OCI-LY7 (cell line): ENCODE data around the gene OR2T8. TPM values are rescaled to one million over a fixed set of nuclear protein-coding genes. Genes with fewer than 3 reads are reported as not detected.

Experiments
- BruUV-seq: library from RNA; stranded (reverse); fragments of 400-500 nt; replicated peaks from 2 replicates; lab custom pipeline; 2021; lab: Mats Ljungman, UMichigan
- CTCF ChIA-PET: fragments of 300-600 bp; sonication (Branson Sonifier 250); formaldehyde crosslinking; loops from one replicate; lab custom pipeline; 2022; ENCODE audit warnings: antibody characterized with exemption; ENCODE audit not compliant: unreplicated experiment; lab: Charles Lee
- POLR2A ChIA-PET: fragments of 300-600 bp; sonication (Branson Sonifier 250); formaldehyde crosslinking; loops from one replicate; lab custom pipeline; 2022; ENCODE audit warnings: antibody characterized with exemption; lab: Charles Lee
- DNase-seq: peaks from one replicate; pipeline ENCODE4 v3.0.0-alpha.2; 2015; ENCODE audit warnings: low spot score
- H2AFZ ChIP-seq: fragments of 200-600 bp; sonication (generic), shearing (Covaris generic); 2 replicates; pipeline ENCODE4 v1.6.1; 2014; ENCODE audit warnings: mild to moderate bottlenecking, antibody characterized with exemption, low read length, moderate library complexity
- H3K27ac ChIP-seq: fragments of 200-600 bp; sonication (generic); 2 replicates; pipeline ENCODE4 v1.5.1; 2014; ENCODE audit warnings: mixed run types, low read depth, mild to moderate bottlenecking, moderate library complexity, low read length, inconsistent platforms; ENCODE audit not compliant: poor library complexity, severe bottlenecking
- H3K36me3 ChIP-seq: fragments of 200-600 bp; sonication (generic); 2 replicates; pipeline ENCODE4 v1.6.1; 2014; ENCODE audit warnings: mild to moderate bottlenecking, antibody characterized with exemption, low read length, moderate library complexity, mixed read lengths; ENCODE audit not compliant: insufficient read depth
- H3K4me1 ChIP-seq: fragments of 200-600 bp; sonication (generic); 2 replicates; pipeline ENCODE4 v1.5.1; 2014; ENCODE audit warnings: mild to moderate bottlenecking, low read length; ENCODE audit not compliant: insufficient read depth, poor library complexity, severe bottlenecking
- H3K4me2 ChIP-seq: fragments of 200-600 bp; sonication (generic); 2 replicates; pipeline ENCODE4 v1.6.1; 2014; ENCODE audit warnings: mild to moderate bottlenecking, low read length
- H3K4me3 ChIP-seq: fragments of 200-600 bp; sonication (generic); 2 replicates; pipeline ENCODE4 v1.5.1; 2014; ENCODE audit warnings: mild to moderate bottlenecking, low read depth, low read length; ENCODE audit not compliant: poor library complexity, severe bottlenecking
- H3K79me2 ChIP-seq: fragments of 200-600 bp; sonication (generic); 2 replicates; pipeline ENCODE4 v1.6.1; 2016; ENCODE audit warnings: low read depth, mild to moderate bottlenecking, low read length, moderate library complexity, mixed read lengths; ENCODE audit not compliant: insufficient read depth
- H3K9me2 ChIP-seq: fragments of 200-600 bp; sonication (generic); 2 replicates; pipeline ENCODE4 v1.6.1; 2016; ENCODE audit warnings: mild to moderate bottlenecking, low read length, mixed read lengths; ENCODE audit not compliant: insufficient read depth
- H3K9me3 ChIP-seq: fragments of 200-600 bp; sonication (generic); 2 replicates; pipeline ENCODE4 v1.6.1; 2014; ENCODE audit warnings: mild to moderate bottlenecking, mixed run types, low read length, mixed read lengths
- H4K20me1 ChIP-seq: fragments of 200-600 bp; sonication (generic); 2 replicates; pipeline ENCODE4 v1.6.1; 2014; ENCODE audit warnings: mild to moderate bottlenecking, antibody characterized with exemption, low read length, moderate library complexity, mixed read lengths; ENCODE audit not compliant: insufficient read depth
- EZH2phosphoT487 ChIP-seq: fragments of 200-600 bp; sonication (generic); IDR thresholded peaks from 2 replicates; pipeline ENCODE4 v1.6.1; 2018; ENCODE audit warnings: low read depth, borderline replicate concordance, mild to moderate bottlenecking, mixed run types, antibody characterized with exemption, low read length, moderate library complexity, mixed read lengths
- intact Hi-C: fragments of 100-400 bp; cut with micrococcal nuclease; formaldehyde crosslinking; loops from one replicate; pipeline ENCODE4 v1.10.0; 2022; ENCODE audit not compliant: unreplicated experiment
- total RNA-seq, 2 experiments: library from RNA; depleted of rRNA in 1 of 2; stranded (reverse); fragments of >200 nt in 1 of 2; shearing (Covaris generic) in 1 of 2; gene quantifications; 2 replicates each; pipeline ENCODE4 v1.2.3, GENCODE V29; 2014 to 2022
- TF ChIP-seq, protein P1 (sequence below): fragments of 200-600 bp; sonication (generic); conservative IDR thresholded peaks from 2 replicates; pipeline ENCODE4 v1.5.1; 2014; ENCODE audit warnings: mild to moderate bottlenecking, antibody characterized with exemption, low read length, moderate library complexity, mixed read lengths

OR2T8 gene
- total RNA-seq, 2 experiments from 2014 or later = not detected

DNA sequence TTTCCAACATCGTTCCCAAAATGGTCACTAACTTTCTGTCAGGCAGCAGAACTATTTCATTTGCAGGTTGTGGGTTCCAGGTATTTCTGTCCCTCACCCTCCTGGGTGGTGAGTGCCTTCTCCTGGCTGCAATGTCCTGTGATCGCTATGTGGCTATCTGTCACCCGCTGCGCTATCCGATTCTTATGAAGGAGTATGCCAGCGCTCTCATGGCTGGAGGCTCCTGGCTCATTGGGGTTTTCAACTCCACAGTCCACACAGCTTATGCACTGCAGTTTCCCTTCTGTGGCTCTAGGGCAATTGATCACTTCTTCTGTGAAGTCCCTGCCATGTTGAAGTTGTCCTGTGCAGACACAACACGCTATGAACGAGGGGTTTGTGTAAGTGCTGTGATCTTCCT, 13.9 kb downstream of the OR2T8 start:
- POLR2A ChIA-PET = no interaction called here
- no peak for TF ChIP-seq EZH2phosphoT487
- TF ChIP-seq, protein P1, sequence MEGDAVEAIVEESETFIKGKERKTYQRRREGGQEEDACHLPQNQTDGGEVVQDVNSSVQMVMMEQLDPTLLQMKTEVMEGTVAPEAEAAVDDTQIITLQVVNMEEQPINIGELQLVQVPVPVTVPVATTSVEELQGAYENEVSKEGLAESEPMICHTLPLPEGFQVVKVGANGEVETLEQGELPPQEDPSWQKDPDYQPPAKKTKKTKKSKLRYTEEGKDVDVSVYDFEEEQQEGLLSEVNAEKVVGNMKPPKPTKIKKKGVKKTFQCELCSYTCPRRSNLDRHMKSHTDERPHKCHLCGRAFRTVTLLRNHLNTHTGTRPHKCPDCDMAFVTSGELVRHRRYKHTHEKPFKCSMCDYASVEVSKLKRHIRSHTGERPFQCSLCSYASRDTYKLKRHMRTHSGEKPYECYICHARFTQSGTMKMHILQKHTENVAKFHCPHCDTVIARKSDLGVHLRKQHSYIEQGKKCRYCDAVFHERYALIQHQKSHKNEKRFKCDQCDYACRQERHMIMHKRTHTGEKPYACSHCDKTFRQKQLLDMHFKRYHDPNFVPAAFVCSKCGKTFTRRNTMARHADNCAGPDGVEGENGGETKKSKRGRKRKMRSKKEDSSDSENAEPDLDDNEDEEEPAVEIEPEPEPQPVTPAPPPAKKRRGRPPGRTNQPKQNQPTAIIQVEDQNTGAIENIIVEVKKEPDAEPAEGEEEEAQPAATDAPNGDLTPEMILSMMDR = no peak
- H3K9me3 ChIP-seq = no peaks in the 10 kb centered on the region
- no peaks in the 10 kb centered on the region for H3K36me3 ChIP-seq
- H3K27ac ChIP-seq = no peak overlapping the region
- BruUV-seq = no TSS peak
- H3K4me1 ChIP-seq = no peaks in the 10 kb centered on the region
- H3K4me3 ChIP-seq = no peak overlapping the region
- DNase-seq = no peak
- no peaks in the 10 kb centered on the region for H4K20me1 ChIP-seq
- H3K9me2 ChIP-seq = no peaks in the 10 kb centered on the region
- H3K79me2 ChIP-seq = no peaks in the 10 kb centered on the region
- intact Hi-C loops = loop anchor here (10.0 kb wide), 1 partner anchor 211 kb away; the partner anchor contains the start of gene OR2M5
- no peak overlapping the region for H2AFZ ChIP-seq
- CTCF ChIA-PET = no interaction called here
- H3K4me2 ChIP-seq = no peak overlapping the region

DNA sequence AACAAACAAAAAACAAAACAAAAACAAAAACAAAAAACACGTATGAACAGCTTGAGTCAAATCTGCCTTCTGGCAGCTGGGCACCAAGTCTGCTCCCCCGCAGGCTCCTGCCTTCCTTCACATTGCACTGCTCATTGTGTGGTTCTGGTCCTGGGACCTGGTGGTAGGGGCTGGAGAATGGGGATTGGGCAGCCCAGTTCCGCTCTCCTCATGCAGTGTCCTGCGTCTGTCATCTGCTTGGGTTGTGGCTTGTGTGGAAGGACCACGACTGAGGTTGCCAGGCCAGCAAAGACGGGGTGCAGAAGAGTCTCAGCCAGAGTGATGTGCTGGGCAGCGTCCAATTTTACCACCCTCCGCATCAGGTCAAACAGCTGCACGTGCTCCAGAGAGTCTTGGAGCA, 15.7 kb downstream of the OR2T8 start:
- no peak for DNase-seq
- H3K9me3 ChIP-seq = no peaks in the 10 kb centered on the region
- no peak overlapping the region for H3K27ac ChIP-seq
- ChIA-PET POLR2A (no interaction called here), CTCF (no interaction called here)
- TF ChIP-seq EZH2phosphoT487 = no peak
- H3K36me3 ChIP-seq = no peaks in the 10 kb centered on the region
- H3K4me3 ChIP-seq = no peak overlapping the region
- no peaks in the 10 kb centered on the region for H3K9me2 ChIP-seq
- no TSS peak for BruUV-seq
- no peaks in the 10 kb centered on the region for H3K79me2 ChIP-seq
- no peaks in the 10 kb centered on the region for H4K20me1 ChIP-seq
- H2AFZ ChIP-seq = no peak overlapping the region
- intact Hi-C loops = loop anchor here (10.0 kb wide), 1 partner anchor 209 kb away; the partner anchor contains the start of gene OR2M5
- H3K4me2 ChIP-seq = no peak overlapping the region
- H3K4me1 ChIP-seq = no peaks in the 10 kb centered on the region

DNA sequence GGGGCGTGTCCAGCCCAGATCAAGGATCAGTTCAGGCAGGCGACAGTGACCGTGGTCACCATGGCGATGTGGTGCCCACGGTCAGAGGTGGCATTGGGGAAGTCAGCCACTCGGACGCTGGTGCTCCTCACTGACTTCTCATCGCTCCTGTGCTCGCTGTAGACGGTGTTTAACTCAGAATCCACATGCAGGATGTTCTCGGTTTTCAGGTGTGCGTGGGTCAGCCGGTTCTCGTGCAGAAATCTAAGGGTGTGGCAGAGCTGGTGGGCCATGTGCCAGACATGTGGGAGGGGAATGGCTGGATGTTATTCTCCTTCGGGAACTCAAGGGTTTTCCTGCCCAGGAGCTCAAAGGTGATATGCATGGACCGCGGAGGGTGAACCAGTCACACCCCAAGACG, 16.4 kb downstream of the OR2T8 start:
- no peak for DNase-seq
- TF ChIP-seq, protein P1 = no peak
- no peak for TF ChIP-seq EZH2phosphoT487
- H3K36me3 ChIP-seq = no peaks in the 10 kb centered on the region
- intact Hi-C loops = loop anchor here (10.0 kb wide), 1 partner anchor 208 kb away; the partner anchor contains the start of gene OR2M5
- no peaks in the 10 kb centered on the region for H4K20me1 ChIP-seq
- POLR2A ChIA-PET = no interaction called here
- CTCF ChIA-PET = no interaction called here
- BruUV-seq = no TSS peak
- H3K79me2 ChIP-seq = no peaks in the 10 kb centered on the region
- H3K9me3 ChIP-seq = no peaks in the 10 kb centered on the region
- H3K9me2 ChIP-seq = no peaks in the 10 kb centered on the region
- H3K4me3 ChIP-seq = no peak overlapping the region
- H3K27ac ChIP-seq = no peak overlapping the region
- no peak overlapping the region for H3K4me2 ChIP-seq
- H2AFZ ChIP-seq = no peak overlapping the region
- H3K4me1 ChIP-seq = no peaks in the 10 kb centered on the region
